ENCODE results near the gene TRAFD1. TPM values are rescaled to one million over a fixed set of nuclear protein-coding genes. Genes with fewer than 3 reads are reported as not detected.

The TRAFD1 gene
- total and polyA plus RNA-seq, 2 experiments from 2014 or later: 17.4 to 30.4 TPM

GRCh38 chr12:112131686-112132085 is 6.3 kb downstream of the TRAFD1 start:
- Mint-ChIP-seq H3K9me3 (no peaks in the 10 kb centered on the region), H3K27ac (no peak overlapping the region), H3K27me3 (ENCODE audit: insufficient read depth, low read depth, poor library complexity) (peaks cover 5% of the 10 kb centered on the region), H3K4me1 (peaks cover 4% of the 10 kb centered on the region), H3K4me3 (no peak overlapping the region), H3K36me3 (ENCODE audit: low read depth) (peaks cover 10% of the 10 kb centered on the region)
- H3K79me2 ChIP-seq (replicated peaks; ENCODE audit: insufficient read depth): peaks cover 8% of the 10 kb centered on the region; the same call in 1 of the 2 replicates
- no peak overlapping the region for H2AFZ ChIP-seq
- DNase-seq (ENCODE audit: low spot score) (no peak), ATAC-seq (no peak)
- H3K4me1 ChIP-seq (ENCODE audit: insufficient read depth): peaks cover under 1% of the 10 kb centered on the region; the same call in 1 of the 2 replicates
- no peak overlapping the region for H3K27ac ChIP-seq (ENCODE audit: low read depth)
- no peak overlapping the region for H3K4me3 ChIP-seq
- no peak overlapping the region for H3K4me2 ChIP-seq
- no peaks in the 10 kb centered on the region for H3F3A ChIP-seq (replicated peaks; ENCODE audit: low read depth)
- 0 out of 2 replicates have a peak, but pooled peaks cover 4% of the 10 kb centered on the region for H3K36me3 ChIP-seq (ENCODE audit: insufficient read depth)
- no peaks in the 10 kb centered on the region for H3K9me2 ChIP-seq (ENCODE audit: insufficient read depth)
- H4K20me1 ChIP-seq (replicated peaks; ENCODE audit: insufficient read depth): peaks cover 4% of the 10 kb centered on the region; the same call in 1 of the 2 replicates
- no peaks in the 10 kb centered on the region for H3K27me3 ChIP-seq (ENCODE audit: insufficient read depth)
- TF ChIP-seq CREB1 (CRISPR knock-in tag; IDR thresholded peaks at IDR 0.05; ENCODE audit: low read depth) (no peak), ZNF114 (CRISPR knock-in tag; IDR thresholded peaks at IDR 0.05) (no peak), NANOG (IDR thresholded peaks at IDR 0.05; ENCODE audit: borderline replicate concordance) (no peak), STAT1 (IDR thresholded peaks at IDR 0.05; ENCODE audit: unreplicated experiment) (no peak)

GRCh38 chr12:112133418-112133817 is 8.1 kb downstream of the TRAFD1 start:
- Histone ChIP-seq H3K36me3 (ENCODE audit: insufficient read depth) (peaks cover 15% of the 10 kb centered on the region; the same call in 1 of the 2 replicates), H3K4me2 (no peak overlapping the region), H3K4me3 (no peak overlapping the region), H2AFZ (no peak overlapping the region), H3F3A (replicated peaks; ENCODE audit: low read depth) (no peaks in the 10 kb centered on the region), H3K79me2 (replicated peaks; ENCODE audit: insufficient read depth) (no peaks in the 10 kb centered on the region; the same call in 1 of the 2 replicates), H3K4me1 (ENCODE audit: insufficient read depth) (no peaks in the 10 kb centered on the region), H3K27me3 (ENCODE audit: insufficient read depth) (no peaks in the 10 kb centered on the region), H3K9me2 (ENCODE audit: insufficient read depth) (no peaks in the 10 kb centered on the region), H4K20me1 (replicated peaks; ENCODE audit: insufficient read depth) (no peaks in the 10 kb centered on the region; the same call in 1 of the 2 replicates), H3K27ac (ENCODE audit: low read depth) (no peak overlapping the region)
- no peak for DNase-seq (ENCODE audit: low spot score)
- TF ChIP-seq STAT1 (IDR thresholded peaks at IDR 0.05; ENCODE audit: unreplicated experiment) (no peak), CREB1 (CRISPR knock-in tag; IDR thresholded peaks at IDR 0.05; ENCODE audit: low read depth) (no peak), JUNB (IDR thresholded peaks at IDR 0.05; ENCODE audit: unreplicated experiment) (no peak), EZH2phosphoT487 (IDR thresholded peaks at IDR 0.05; ENCODE audit: unreplicated experiment) (no peak), EZH2 (IDR thresholded peaks at IDR 0.05; ENCODE audit: low read depth, unreplicated experiment) (no peak), REST (IDR thresholded peaks at IDR 0.05; ENCODE audit: unreplicated experiment) (no peak)
- no peak overlapping the region for H3K27ac Mint-ChIP-seq
- H3K27me3 Mint-ChIP-seq (ENCODE audit: insufficient read depth, low read depth, poor library complexity): peaks cover 5% of the 10 kb centered on the region
- no peak overlapping the region for H3K4me3 Mint-ChIP-seq
- H3K4me1 Mint-ChIP-seq: no peaks in the 10 kb centered on the region
- H3K36me3 Mint-ChIP-seq (ENCODE audit: low read depth): peaks cover 11% of the 10 kb centered on the region; the same call in 2 of the 3 replicates
- no peaks in the 10 kb centered on the region for H3K9me3 Mint-ChIP-seq
- no peak for ATAC-seq
